IPS-NIHi7 (cell line): Measurements from ENCODE around the gene HSPA1L.
A peak's percentile ranks its signal among the peaks of the same experiment; 100 is the strongest.

Experiments
- DNase-seq: peaks from one replicate; pipeline ENCODE4 v3.0.0; 2012; ENCODE audit warnings: mixed read lengths; ENCODE audit errors: extremely low spot score

HSPA1L gene

DNA sequence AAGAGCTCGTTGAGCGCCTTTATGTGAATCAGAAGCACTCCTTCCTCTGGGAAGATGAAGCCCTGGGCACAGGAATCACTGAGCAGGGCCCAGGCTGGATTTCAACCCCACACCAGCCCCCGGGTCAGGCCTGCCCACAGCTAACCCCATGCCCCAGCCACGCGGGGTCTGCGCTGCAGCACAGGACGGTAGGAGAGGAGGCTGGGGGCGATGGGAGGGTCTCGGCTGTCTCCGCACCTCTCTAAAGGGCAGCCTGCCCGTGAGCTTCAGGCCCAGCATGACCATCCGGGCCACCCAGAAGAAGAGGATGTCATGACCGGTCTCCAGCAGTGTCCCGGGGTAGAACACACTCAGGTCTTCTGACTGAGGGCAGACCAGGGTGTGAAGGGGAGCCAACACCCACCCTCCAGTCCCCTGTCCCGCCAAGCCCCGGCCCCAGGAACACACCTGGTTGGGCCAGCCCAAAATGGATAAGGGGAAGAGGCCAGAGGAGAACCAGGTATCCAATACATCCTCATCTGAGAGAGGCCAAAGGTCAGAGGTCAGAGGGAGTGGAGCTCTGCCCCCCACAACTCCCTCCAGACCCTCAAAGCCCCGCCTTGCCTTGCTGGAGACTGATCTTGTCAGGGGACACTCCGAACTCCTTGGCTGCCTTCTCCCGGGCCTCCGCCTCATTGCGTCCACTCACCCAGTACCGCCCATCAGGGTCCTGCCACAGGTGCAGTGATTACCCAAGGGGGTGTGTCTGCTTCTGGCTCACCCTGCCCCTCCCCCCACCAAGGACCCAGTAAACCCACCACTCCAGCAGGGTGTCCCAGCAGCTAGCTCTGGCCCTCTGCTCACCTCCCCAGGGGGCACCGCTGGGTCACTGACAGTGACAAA lies 33.6 kb downstream of the HSPA1L start:
- no peak for DNase-seq

DNA sequence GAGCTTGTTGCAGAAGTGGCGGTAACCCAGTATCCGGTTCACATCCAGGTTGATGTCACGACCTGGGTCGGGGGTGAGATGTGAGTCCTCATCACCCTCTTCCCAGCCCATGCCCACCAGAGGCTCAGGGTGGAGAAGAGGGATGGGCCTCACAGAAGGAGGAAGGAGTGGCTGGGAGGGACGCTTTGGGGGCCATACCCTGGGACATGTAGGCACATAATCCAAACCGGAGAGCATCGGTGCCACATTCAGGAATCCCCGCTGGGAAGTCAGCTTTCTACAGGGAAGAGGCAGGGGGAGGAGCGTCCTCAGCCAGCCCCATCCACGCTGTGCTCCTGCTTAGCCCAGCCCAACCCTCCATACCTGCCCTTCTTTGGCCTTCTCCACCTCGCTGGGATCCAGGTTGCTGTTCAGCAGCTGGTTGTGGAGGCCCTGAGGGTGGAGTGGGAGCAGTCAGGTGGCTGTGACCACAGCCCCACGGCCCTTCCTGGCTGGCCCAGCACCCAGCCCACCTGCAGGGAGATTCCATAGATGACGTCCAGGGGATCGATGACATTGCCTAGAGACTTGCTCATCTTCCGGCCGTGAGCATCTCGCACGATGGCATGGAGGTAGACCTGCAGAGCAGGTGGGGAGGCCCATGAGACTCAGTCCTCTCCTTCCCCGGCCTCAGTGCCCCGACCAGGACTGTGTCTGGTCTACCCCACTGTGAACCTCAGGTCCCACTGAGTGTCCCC lies 34.4 kb downstream of the HSPA1L start:
- no peak for DNase-seq

DNA sequence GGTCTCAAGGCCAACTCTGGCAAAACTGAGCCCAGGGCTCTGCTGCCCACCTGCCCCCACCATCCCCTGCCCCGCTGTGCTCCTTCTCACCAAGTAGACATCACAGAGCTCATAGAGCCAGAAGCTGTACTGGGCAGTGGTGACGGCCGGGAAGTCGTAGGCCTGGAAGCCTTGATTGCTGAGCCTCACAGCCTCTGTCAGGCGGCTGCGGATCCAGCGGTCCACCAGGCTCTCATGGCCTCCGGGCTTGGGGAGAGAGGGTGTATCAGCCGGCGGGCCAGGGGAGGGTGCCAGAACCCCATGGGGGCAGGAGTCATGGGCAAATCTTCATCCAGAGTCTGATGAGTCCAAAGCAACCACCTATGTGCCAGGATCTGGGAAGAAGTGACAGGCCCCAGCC lies 35.2 kb downstream of the HSPA1L start:
- DNase-seq = no peak

DNA sequence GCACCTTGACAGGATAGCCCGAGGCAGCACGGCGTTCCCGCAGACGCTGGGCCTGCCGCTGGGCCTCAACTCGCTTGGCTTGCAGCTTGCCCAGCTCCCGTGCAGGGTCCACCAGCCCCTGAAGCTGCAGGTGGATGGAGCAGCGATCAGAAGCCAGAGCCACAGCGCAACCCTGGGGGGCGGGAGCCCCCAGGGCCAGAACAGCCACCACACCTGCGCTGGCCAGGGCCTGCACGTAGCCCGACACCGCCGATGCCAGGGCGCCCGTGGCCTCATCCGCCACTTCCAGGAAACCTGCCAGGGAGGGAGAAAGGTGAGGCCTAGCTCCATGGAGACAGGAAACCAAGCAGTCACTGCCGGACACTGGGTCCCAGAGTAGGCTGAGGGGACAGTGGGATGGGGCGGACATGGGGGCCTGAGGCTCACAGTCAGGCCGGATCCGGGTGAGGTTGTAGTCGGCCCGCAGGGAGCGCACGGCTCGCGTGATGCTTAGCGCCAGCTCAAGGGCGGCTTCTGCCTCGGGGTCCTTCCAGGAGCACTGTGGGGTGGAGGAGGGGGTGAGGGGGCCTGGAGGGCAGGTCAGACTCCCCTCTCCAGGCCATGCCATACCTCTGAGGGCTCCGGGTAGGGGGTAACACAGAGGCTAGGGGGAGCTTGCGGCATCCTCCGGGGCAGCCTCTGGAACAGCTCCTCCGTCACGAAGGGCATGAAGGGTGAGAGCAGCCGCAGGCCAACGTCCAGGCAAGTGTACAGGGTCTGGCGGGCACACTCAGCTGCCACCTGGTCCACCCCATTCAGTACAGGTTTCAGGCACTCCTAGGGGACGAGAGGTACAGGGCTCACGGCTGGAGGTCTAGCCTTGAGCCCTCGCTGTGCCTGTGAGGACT lies 35.8 kb downstream of the HSPA1L start:
- DNase-seq = no peak

DNA sequence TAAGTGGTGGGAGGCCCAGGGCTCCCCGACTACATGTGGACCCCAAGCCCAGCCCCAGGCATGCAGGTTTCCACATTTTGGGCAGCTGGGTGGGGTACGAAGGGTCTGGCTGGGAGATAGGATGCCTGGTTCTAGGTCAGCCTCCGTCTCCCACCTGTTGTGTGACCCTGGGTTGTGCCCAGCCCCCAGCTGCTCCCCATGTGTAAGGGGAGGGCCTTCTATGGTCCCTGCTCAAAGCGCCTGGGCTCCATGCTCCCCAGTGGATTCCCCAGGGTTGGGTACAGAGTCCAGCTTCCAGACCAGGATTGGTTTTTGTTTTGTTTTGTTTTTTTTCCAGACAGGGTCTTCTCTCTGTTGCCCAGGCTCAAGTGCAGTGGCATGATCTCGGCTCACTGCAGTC lies 36.9 kb downstream of the HSPA1L start:
- DNase-seq = no peak

DNA sequence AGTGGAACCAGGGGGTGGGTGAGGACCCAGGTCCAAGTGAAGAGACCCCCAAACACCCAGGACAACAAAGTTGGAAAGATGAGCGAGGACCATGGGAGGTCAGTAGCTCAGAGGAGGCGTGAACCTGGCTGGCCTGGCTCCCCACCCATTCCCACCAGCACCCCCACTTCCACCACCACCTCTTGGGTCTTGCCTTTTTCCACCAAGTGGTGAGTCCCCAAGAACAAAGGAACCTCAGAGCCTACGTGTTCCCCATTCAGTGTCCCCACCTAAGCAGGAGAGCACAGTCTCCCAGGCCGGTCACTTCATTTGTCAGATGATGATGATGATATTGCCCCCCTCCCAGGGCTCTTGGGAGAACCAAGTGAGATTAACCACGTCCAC lies 37.4 kb downstream of the HSPA1L start:
- no peak for DNase-seq

DNA sequence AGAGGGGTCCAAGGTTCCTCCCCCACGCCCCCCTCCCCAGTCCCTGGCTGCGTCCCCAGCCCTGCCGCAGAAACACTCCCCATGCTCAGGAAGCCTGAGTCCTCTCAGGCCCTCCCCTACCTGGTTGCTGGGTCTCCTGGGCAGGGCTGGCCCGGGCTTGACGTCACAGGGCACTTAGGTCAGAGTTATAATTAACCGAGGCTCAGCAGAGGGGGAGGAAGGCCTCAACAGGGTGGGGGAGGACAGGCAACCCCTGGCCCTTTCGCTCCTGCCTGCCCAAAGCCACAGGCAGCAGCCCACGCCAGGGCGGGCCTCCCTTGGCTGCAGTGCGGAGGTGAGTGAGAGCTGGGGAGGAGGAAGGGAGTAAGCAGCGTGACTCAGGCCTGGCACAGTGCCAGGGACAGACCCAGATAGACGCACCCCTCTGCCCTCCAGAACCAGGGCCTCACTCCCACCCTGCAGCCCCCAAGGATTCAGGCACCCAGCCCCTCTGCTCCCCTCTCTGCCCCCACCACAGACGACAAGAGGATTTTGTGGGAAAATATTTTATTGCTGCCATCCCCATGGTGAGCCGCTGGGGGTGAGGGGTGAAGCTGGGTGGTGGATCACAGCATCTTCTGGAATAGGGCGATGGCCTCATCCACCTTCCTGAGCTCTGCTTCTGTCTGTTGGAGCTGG lies 38.0 kb downstream of the HSPA1L start, which contains the start of gene VWA7:
Gene VWA7, minus strand, starts transcription at position 340 of the 678 bp plus-strand sequence. CDS start 549 bp downstream, outside the sequence.
- peak; percentile 49 for DNase-seq

DNA sequence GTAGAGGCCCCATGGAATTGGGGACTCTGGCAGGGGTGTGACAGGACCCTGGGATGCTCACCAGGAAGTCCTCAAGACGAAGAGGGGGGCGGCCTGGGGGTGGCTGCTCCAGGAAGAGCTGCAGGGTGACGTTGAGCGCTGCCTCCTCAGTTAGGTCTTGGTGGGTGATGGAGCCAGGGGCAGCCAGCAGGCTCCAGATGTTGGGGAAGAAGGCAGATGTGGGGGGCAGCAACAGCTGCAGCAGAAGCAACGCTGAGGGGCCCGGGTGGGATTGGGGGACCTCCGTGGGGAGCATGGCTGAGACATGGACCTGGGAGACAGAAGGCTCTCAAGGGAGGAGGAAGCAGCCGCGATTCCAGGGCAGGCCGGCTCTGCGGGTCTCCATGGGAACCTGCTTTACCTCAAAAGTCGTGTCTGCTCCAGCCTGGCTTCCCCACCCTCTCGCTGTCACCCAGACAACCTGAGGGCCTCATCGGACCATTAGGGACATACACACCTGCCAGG lies 38.5 kb downstream of the HSPA1L start:
- no peak for DNase-seq

DNA sequence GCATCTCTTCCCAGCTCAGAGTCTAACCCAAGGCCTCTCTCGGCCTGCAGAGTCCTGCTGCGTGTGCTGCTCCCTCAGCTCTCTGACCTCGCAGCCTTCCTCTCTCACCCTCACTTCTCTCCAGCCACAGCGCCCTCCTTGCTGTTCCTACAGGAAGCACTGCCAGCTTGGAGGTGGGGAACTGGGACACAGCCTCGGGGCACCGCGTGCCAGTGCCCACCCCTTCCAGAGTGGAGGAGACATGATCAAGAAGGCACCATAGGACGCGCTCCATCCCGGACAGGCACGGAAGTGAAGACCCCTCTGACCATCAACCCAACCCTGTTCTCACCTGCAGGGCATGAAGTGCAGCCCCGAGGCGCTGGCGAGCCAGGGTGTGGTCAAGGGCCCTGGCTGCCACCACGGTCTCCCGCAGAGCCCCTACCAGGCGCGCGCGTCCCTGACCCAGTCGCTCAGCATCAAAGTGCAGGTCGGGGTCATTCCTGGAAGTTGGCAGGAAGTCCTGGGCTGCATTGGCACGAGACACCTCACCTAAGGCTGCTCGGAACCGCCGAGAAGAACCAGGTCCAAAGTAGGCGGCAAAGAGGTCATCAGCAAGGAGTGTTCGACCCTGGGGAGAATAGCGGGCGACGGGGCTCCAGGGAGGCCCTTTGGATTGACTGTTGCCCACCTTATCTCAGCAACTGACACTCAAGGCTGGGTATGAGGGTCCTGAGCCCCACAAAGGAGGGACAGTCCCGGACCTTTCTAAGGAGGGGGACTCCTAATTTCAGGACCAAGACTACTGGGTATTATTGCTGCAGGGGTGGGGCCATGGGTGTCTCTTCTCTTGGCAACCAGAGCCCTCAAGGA lies 39.2 kb downstream of the HSPA1L start:
- DNase-seq = no peak

DNA sequence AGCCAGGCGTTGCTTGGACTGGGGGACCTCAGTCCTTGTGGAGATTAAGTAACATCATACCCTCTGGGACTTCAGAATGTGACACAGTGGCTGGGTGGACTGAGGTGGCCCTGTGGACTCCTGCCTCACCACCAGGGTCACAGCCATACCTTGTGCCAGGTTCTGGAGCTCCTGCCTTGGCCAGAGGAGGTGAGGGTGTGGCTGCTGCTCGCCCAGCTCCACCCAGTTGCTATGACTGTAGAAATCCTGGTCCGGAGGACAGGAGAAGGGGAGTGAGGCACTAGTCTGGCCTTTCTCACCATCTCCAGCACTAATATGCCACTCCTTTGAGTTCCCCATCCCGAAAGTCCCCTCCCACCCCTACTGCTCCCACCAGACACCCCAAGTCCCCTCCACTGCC lies 39.9 kb downstream of the HSPA1L start:
- no peak for DNase-seq

DNA sequence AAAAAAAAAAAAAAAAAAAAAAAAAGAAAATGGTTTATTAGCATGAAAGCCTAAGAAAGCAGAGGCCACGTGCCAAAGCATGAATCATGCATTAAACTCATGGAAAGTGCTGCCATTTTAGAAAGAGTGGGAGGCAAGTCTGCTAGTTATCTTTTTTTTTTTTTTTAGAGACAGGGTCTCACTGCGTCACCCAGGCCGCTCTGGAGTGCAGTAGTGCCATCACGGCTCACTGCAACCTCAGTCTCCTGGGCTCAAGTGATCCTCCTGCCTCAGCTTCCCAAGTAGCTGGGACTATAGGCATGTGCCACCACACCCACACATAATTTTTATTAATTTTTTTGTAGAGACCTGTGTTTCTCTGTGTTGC lies 43.1 kb downstream of the HSPA1L start:
- no peak for DNase-seq

DNA sequence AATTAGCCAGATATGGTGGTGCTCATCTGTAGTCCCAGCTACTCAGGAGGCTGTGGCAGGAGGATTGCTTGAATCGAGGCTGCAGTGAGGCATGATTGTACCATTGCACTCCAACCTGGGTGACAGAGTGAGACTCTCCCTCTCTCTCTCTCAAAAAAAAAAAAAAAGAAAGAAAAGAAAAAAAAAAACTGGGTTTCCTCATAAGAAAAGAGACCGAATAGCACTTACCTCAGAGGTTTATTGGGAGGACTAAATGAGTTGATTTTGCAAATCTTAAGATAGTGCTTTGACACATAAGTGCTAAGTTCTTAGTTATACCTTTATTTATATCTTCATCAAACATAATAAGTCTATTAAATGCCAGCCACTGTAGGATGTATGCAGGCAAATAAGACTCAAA lies 44.2 kb downstream of the HSPA1L start:
- DNase-seq = no peak

DNA sequence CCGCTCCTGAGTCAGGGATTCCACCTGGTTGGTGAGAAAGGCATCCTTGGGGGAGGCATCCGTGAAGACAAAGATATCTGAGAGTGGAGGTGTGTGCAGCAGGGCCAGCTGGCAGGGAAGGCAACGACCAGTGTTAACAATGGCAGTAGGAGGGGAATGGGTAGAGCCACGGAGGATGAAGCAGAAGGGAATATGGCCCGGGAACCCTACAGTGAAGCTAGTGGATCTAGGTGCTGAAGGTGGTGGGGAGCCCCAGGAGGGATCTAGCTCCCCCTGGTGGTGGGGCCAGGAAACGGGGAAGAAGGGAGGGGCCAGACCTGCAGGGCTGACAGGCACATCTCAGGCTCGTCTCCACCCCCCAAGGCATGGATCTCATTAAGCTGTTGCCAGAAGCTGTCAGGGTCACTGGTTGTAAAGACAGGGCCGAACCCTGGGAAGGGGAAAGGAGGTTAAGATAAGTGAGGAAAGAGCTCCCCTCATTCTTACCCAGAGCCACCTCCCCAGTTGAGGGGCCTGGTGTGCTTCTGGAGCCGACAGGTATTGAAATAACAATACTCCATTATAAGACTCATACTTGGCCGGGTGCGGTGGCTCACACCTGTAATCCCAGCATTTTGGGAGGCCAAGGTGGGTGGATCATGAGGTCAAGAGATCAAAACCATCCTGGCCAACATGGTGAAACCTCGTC lies 45.3 kb downstream of the HSPA1L start:
- peak; percentile 96 for DNase-seq

DNA sequence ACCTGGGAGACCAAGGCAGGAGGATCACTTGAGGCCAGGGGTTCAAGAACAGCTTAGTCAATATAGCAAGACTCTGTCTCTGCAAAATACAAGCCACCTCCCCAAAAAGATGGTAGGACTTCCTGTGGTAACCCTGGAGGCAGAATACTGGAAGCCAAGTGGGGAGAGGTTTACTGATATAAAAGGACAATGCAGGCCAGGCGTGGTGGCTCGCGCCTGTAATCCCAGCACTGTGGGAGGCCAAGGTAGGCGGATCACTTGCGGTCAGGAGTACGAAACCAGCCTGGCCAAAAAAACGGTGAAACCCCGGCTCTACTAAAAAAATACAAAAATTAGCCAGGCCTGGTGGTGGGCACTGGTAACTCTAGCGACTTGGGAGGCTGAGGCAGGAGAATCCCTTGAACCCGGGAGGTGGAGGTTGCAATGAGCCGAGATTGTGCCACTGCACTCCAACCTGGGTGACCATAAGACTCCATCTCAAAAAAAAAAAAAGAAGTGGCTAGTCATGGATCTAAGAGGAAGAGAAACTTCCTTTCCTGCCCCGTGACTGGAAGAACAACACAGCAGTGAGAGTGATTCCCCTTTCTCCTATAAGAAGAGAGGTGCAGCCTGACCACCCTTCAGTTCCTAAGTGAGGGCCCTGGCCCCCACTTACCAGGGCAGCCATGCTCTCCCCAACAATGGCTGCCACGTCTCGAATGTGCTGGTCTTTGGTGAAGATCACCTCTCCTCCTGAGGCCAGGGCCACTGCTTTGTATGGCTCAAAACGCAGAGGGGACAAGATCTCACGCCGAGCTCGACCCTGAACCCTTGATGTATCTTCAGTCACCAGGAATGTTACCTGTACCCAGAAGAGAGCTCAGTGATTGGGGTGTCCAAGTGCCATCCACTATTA lies 46.5 kb downstream of the HSPA1L start:
- DNase-seq = no peak

DNA sequence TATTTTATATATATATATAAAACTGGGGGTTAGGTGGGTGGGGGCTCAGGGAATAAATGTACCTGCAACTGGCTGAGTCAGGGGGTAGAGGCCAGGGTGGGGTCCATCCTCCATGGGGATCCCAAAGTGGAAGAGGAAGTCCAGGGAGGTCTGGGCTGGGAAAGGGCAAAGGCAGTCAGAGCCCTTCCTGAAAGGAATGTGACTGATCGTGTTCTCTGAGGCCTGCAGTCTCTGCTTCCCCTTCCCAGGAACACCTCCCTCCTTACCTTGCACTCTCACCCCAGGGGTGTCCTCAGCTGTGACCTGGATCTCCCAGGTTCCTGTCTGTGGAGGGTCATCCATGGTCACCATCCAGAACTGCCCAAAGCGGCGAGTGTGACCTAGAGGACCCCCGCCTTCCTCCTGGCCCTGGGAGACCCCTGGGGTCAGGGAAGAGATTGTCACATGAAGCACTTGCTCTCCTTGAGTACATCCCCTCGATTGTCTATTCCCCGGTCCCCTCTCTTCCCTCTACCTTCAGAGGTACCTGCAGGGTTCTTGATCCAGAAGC lies 47.9 kb downstream of the HSPA1L start:
- DNase-seq = peak; percentile 26

DNA sequence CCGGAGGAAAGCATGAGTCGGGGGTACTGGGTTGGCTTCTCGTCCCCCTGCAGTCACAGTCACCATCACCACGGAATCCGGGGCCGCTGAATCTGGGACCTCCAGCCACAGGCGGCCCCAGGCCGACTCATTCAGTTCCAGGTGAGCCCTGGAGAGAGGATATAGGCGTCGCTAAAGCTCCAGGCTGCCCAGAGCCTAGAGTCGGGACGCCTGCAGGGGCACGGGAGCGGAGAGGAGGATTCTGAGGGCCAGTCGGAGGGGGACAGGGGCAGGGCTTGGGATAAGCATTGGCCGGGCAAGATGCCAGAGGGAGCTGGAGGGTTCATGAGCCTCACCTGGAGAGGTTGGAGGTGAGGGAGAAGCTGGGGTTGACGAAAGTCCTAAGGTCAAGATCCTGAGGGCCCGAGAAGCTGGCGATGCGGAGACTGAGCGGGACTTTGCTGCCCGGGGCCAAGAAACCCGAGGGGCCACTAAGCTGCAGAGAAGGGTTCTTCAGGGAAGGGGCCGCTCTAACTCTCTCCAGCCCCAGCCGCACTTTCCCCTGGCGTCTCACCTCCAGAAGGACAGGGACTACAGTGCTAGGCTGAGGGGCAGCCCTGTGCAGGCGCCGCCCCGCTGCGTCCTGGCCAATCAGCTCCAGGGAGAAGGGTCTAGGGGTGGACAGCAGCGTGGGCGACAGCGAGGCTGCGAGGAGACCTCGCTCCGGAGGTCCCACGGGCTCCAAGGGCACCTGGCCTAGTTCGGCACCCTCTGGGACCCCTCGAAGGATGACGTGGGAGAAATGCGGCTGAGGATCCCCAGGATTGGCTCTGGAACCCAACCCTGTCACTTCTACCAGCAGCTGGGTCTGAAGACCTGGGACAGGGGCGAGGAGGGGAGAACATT lies 48.9 kb downstream of the HSPA1L start:
- peak; percentile 93 for DNase-seq

DNA sequence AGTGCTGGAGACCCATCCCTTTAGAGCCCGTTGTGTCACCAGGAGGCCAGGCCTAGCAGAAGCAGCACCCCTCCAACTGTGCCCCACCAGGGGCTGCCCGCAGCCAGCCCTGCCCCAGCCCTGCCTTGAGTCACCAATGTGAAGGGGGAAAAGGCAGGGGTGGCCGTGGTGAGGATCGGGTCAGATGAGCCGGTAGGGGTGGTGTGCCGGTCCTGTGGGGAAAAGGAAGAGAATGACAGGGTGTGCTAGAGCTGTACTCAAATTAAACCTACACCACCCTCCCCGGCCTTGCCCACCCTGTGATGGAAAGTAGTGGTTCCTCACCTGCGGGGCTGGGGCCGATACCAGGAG lies 49.5 kb downstream of the HSPA1L start:
- no peak for DNase-seq

DNA sequence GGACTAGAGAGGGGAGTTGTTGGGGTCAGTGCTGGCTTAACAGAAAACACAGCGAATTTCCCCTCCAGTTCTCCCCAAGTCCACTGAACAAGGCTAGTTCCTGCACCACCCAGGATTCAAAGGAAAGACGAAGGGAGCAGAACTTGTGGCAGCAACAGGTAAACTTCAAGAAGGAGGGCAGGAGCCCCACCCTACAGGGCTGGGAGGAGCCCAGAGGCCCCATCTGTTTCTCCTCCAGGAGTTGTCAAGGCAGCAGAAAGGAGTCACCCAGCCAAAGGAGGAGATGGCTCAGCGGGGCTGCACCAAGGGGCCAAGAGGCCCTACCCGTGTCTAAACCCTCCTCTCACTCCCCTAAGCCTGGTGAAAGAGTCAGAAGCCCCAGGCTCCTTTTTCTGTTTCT lies 50.9 kb downstream of the HSPA1L start:
- no peak for DNase-seq
